ENCODE measurements around the gene DLGAP1.

Gene DLGAP1

DNA sequence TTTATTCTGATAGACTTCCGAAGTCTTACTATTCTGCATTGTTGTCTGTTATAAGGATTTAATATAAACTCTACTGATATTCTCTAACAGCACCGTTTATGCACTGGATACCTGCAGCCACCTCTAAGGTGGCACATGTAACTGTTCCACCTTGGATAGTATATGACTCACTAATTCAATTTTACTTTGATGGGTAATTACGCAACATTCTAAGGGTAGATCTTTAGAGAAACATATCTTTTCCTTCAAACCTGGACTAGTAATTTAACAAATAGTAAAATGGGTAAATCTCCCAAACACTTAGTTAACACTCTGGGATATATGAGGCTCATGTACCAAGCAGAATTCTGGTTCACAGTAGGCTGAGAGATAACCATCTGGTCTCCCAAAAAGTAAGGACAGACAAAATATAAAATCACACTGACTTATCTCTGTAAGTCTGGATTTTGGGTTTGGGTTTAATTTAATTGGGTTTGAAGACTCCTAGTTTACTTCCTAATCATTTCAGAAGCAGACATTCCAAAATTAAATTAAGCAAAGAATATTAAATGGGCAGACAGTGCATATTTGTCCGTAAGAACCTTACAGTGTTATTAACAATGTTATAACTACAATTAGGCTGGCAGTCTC, 590.3 kb downstream of the DLGAP1 start:
- TF ChIP-seq, protein P1, sequence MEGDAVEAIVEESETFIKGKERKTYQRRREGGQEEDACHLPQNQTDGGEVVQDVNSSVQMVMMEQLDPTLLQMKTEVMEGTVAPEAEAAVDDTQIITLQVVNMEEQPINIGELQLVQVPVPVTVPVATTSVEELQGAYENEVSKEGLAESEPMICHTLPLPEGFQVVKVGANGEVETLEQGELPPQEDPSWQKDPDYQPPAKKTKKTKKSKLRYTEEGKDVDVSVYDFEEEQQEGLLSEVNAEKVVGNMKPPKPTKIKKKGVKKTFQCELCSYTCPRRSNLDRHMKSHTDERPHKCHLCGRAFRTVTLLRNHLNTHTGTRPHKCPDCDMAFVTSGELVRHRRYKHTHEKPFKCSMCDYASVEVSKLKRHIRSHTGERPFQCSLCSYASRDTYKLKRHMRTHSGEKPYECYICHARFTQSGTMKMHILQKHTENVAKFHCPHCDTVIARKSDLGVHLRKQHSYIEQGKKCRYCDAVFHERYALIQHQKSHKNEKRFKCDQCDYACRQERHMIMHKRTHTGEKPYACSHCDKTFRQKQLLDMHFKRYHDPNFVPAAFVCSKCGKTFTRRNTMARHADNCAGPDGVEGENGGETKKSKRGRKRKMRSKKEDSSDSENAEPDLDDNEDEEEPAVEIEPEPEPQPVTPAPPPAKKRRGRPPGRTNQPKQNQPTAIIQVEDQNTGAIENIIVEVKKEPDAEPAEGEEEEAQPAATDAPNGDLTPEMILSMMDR (IDR thresholded peaks at IDR 0.05; ENCODE audit: extremely low read depth, missing control alignments): no peak

DNA sequence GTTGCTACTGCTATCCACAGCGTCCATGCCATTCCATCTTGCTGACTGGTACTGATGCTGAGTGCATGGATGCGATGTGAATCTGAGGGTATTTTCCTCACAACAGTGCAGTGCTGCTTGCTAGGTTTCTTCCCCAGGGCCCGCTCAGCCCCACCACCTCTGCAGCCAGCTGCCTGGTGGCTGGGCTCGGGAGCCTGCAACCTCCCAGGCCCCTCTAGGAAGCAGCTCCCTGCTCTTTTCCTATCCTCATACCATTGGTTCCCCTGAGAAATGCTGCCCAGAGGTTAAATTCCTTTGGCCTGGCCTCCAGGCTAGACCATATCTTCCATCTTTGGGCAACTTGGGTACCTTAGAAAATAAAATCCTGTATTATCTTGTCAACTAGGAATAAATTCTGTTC, 591.5 kb downstream of the DLGAP1 start:
- DNase-seq (ENCODE audit: low spot score): no peak
- TF ChIP-seq, protein P1 (IDR thresholded peaks at IDR 0.05; ENCODE audit: extremely low read depth, missing control alignments): no peak

More for the DNA sequence above, 590.3 kb downstream of the DLGAP1 start:
- no peak for DNase-seq (ENCODE audit: low spot score)

DNA sequence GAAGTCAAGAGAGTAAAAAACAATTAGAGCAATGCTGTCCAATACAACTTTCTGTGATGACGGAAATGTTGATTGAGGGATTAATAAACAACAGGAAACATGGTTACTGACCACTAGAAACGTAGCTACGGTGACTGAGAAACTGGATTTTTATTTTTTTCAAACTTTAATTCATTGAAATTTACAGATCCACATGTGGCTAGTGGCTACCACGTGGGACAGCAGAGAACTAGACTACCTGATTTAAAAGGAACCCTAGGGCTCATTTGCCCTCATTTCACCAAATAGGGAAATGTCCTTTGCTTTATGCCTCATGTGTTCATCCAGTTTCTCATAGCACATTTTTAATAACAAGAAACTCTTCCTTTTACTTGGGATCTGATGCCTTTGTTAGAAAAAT, 592.1 kb downstream of the DLGAP1 start:
- TF ChIP-seq, protein P1 (IDR thresholded peaks at IDR 0.05; ENCODE audit: extremely low read depth, missing control alignments): no peak
- DNase-seq (ENCODE audit: low spot score): no peak

DNA sequence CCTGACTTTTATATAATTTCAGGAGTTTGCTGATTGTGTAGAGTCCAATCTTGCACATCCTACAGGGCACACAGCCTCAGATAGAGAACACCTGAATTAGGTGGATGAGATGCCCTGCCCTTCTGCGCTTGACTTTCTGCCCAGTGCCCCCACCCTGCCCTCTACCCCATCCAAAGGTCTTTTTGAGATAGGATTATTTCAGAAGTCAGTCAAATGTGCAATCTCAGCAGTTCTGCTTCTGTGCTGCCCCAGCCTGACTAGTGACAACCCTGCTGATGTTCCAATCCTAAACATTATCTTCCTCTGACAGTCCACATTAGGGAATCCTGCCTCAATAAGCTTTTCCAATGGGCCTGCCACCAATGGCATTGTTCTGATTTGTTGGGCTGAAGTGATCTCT, 593.6 kb downstream of the DLGAP1 start:
- DNase-seq (ENCODE audit: low spot score): no peak

DNA sequence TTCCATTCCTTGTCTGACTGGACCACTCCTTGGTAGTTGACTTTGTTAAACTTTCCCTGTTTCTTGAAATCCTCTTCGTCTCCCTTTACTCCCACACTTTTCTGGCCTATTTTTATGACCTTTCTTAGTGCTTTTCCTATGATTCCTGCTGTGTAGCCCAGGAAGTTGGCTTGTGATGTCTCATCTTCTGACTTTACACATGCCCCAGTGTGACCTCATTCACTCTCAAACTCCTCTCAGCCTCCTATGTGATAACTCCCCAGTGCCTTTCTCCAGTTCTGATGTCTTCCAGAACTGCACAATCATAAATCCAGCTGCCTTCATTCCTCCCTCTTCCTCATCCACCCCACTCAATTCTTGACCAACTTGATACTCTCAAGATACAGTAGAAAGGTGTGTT, 597.6 kb downstream of the DLGAP1 start:
- no peak for DNase-seq (ENCODE audit: low spot score)
- TF ChIP-seq, protein P1 (IDR thresholded peaks at IDR 0.05; ENCODE audit: extremely low read depth, missing control alignments): no peak

More for the DNA sequence above, 593.6 kb downstream of the DLGAP1 start:
- TF ChIP-seq, protein P1 (IDR thresholded peaks at IDR 0.05; ENCODE audit: extremely low read depth, missing control alignments): no peak

DNA sequence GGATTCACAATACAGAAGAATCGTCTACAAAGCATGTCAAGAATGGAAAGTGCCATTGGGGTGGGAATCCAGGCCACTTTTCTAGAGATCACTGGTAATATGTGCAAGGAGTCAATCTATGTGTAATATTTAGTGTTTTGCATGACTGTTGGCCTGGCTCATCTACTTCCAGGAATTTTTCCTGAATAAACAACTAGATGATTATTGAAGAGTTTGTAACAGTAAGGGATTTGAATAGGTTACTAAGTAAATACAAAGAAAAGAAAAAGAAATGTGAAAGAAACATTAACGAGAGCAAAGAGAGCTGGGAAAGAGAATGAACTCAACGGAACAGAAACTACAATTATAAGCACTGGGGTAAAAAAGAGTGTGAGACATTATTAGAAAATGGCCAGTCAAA, 599.1 kb downstream of the DLGAP1 start:
- TF ChIP-seq, protein P1 (IDR thresholded peaks at IDR 0.05; ENCODE audit: extremely low read depth, missing control alignments): no peak
- DNase-seq (ENCODE audit: low spot score): no peak

DNA sequence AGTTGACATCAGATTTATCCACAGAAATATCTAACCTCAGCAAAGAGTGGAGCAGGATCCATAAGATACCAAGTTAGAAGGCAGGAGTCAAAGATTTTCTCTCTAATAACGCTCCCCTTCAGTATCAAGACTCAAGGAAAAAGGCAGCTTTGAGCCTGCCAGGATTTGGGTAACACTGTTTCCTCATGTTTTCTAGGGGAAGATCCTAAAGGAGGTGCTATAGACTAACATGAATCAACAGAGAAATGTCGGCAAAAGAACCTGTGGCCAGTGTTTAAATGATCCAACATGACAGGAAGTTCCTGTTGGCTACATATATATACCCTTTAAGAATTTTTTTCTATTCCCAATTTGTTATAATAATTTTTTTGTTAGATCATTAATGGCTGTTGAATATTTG, 602.8 kb downstream of the DLGAP1 start:
- DNase-seq (ENCODE audit: low spot score): no peak
- TF ChIP-seq, protein P1 (IDR thresholded peaks at IDR 0.05; ENCODE audit: extremely low read depth, missing control alignments): no peak

Measured in GM20000 (cell line).